ENCODE measurements around the gene TRAF6.

DNA sequence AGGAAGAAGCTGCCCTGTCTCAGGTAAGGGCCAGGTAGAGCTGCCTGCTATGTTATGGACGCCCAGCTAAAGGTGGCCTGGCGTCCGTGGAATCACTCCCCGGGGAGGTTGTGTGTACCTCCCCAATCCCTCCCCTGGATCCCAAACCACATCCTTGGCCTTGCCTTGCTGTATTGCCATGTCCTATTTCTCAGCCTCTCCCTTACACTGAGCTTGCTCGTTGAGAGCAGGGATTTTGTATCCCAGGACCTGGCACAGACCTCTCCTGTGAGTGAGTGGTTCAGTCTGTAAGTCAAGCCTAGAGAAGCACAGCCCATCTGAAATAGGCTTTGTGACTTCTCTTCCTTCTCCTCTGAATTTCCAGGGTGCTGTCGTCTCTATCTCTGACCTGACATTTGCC is 53.9 kb downstream of the TRAF6 start:
- TF ChIP-seq, protein P1, sequence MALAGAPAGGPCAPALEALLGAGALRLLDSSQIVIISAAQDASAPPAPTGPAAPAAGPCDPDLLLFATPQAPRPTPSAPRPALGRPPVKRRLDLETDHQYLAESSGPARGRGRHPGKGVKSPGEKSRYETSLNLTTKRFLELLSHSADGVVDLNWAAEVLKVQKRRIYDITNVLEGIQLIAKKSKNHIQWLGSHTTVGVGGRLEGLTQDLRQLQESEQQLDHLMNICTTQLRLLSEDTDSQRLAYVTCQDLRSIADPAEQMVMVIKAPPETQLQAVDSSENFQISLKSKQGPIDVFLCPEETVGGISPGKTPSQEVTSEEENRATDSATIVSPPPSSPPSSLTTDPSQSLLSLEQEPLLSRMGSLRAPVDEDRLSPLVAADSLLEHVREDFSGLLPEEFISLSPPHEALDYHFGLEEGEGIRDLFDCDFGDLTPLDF (CRISPR knock-in tag; IDR thresholded peaks at IDR 0.05): no peak
- TF ChIP-seq, protein P2, sequence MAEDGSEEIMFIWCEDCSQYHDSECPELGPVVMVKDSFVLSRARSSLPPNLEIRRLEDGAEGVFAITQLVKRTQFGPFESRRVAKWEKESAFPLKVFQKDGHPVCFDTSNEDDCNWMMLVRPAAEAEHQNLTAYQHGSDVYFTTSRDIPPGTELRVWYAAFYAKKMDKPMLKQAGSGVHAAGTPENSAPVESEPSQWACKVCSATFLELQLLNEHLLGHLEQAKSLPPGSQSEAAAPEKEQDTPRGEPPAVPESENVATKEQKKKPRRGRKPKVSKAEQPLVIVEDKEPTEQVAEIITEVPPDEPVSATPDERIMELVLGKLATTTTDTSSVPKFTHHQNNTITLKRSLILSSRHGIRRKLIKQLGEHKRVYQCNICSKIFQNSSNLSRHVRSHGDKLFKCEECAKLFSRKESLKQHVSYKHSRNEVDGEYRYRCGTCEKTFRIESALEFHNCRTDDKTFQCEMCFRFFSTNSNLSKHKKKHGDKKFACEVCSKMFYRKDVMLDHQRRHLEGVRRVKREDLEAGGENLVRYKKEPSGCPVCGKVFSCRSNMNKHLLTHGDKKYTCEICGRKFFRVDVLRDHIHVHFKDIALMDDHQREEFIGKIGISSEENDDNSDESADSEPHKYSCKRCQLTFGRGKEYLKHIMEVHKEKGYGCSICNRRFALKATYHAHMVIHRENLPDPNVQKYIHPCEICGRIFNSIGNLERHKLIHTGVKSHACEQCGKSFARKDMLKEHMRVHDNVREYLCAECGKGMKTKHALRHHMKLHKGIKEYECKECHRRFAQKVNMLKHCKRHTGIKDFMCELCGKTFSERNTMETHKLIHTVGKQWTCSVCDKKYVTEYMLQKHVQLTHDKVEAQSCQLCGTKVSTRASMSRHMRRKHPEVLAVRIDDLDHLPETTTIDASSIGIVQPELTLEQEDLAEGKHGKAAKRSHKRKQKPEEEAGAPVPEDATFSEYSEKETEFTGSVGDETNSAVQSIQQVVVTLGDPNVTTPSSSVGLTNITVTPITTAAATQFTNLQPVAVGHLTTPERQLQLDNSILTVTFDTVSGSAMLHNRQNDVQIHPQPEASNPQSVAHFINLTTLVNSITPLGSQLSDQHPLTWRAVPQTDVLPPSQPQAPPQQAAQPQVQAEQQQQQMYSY (CRISPR knock-in tag; IDR thresholded peaks at IDR 0.05): no peak
- TF ChIP-seq TP53 (CRISPR knock-in tag; IDR thresholded peaks at IDR 0.05): no peak
- TF ChIP-seq, protein P3, sequence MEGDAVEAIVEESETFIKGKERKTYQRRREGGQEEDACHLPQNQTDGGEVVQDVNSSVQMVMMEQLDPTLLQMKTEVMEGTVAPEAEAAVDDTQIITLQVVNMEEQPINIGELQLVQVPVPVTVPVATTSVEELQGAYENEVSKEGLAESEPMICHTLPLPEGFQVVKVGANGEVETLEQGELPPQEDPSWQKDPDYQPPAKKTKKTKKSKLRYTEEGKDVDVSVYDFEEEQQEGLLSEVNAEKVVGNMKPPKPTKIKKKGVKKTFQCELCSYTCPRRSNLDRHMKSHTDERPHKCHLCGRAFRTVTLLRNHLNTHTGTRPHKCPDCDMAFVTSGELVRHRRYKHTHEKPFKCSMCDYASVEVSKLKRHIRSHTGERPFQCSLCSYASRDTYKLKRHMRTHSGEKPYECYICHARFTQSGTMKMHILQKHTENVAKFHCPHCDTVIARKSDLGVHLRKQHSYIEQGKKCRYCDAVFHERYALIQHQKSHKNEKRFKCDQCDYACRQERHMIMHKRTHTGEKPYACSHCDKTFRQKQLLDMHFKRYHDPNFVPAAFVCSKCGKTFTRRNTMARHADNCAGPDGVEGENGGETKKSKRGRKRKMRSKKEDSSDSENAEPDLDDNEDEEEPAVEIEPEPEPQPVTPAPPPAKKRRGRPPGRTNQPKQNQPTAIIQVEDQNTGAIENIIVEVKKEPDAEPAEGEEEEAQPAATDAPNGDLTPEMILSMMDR (IDR thresholded peaks at IDR 0.05): no peak
- no peak for TF ChIP-seq ZNF317 (CRISPR knock-in tag; IDR thresholded peaks at IDR 0.05; ENCODE audit: borderline replicate concordance, low read depth)
- TF ChIP-seq, protein P4, sequence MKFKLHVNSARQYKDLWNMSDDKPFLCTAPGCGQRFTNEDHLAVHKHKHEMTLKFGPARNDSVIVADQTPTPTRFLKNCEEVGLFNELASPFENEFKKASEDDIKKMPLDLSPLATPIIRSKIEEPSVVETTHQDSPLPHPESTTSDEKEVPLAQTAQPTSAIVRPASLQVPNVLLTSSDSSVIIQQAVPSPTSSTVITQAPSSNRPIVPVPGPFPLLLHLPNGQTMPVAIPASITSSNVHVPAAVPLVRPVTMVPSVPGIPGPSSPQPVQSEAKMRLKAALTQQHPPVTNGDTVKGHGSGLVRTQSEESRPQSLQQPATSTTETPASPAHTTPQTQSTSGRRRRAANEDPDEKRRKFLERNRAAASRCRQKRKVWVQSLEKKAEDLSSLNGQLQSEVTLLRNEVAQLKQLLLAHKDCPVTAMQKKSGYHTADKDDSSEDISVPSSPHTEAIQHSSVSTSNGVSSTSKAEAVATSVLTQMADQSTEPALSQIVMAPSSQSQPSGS (CRISPR knock-in tag; IDR thresholded peaks at IDR 0.05; ENCODE audit: borderline replicate concordance, low read depth): no peak
- TF ChIP-seq OVOL2 (CRISPR knock-in tag; IDR thresholded peaks at IDR 0.05; ENCODE audit: borderline replicate concordance): no peak
- TF ChIP-seq, protein P5, sequence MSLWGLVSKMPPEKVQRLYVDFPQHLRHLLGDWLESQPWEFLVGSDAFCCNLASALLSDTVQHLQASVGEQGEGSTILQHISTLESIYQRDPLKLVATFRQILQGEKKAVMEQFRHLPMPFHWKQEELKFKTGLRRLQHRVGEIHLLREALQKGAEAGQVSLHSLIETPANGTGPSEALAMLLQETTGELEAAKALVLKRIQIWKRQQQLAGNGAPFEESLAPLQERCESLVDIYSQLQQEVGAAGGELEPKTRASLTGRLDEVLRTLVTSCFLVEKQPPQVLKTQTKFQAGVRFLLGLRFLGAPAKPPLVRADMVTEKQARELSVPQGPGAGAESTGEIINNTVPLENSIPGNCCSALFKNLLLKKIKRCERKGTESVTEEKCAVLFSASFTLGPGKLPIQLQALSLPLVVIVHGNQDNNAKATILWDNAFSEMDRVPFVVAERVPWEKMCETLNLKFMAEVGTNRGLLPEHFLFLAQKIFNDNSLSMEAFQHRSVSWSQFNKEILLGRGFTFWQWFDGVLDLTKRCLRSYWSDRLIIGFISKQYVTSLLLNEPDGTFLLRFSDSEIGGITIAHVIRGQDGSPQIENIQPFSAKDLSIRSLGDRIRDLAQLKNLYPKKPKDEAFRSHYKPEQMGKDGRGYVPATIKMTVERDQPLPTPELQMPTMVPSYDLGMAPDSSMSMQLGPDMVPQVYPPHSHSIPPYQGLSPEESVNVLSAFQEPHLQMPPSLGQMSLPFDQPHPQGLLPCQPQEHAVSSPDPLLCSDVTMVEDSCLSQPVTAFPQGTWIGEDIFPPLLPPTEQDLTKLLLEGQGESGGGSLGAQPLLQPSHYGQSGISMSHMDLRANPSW (CRISPR knock-in tag; conservative IDR thresholded peaks at IDR 0.05; ENCODE audit: low read depth): no peak
- TF ChIP-seq RELA (CRISPR knock-in tag; IDR thresholded peaks at IDR 0.05; ENCODE audit: borderline replicate concordance): no peak
